Caco-2 (cell line): ENCODE data around the gene CTH. TPM values are rescaled to one million over a fixed set of nuclear protein-coding genes. Genes with fewer than 3 reads are reported as not detected.
"Not testable (repeated sequence)": the region's sequence is repeated elsewhere in the genome, so short reads cannot be mapped to it uniquely, and the experiment has no call there.

Source experiments
- BruUV-seq: library from RNA; stranded (reverse); fragments of 400-500 nt; replicated peaks from 2 replicates; lab custom pipeline; 2021; lab: Mats Ljungman, UMichigan
- CTCF ChIA-PET: fragments of 300-600 bp; sonication (Branson Sonifier 250); formaldehyde crosslinking; loops from one replicate; lab custom pipeline; 2022; ENCODE audit warnings: antibody characterized with exemption; lab: Charles Lee
- POLR2A ChIA-PET: fragments of 300-600 bp; sonication (Branson Sonifier 250); formaldehyde crosslinking; loops from one replicate; lab custom pipeline; 2022; ENCODE audit warnings: antibody characterized with exemption; lab: Charles Lee
- DNase-seq, 2 experiments: peaks; one replicate each; pipeline versions ENCODE4 v3.0.0 to v3.0.0-alpha.2; 2020 to 2022
- H3K27me3 ChIP-seq: replicated peaks from 2 replicates; pipeline ENCODE4 v1.6.0; 2011; ENCODE audit warnings: low read length; ENCODE audit not compliant: control insufficient read depth, insufficient read depth
- H3K36me3 ChIP-seq: 2 replicates; pipeline ENCODE4 v1.5.1; 2011; ENCODE audit warnings: low read length; ENCODE audit not compliant: control insufficient read depth, insufficient read depth
- H3K4me1 ChIP-seq: fragments of 250-450 bp; sonication (Bioruptor Pico); 2 replicates; pipeline ENCODE4 v1.5.1; 2020; ENCODE audit warnings: mild to moderate bottlenecking
- H3K4me3 ChIP-seq: 2 replicates; pipeline ENCODE4 v1.5.1; 2011; ENCODE audit warnings: low read depth, mild to moderate bottlenecking, control low read depth, low read length
- H3K9me3 ChIP-seq: fragments of 250-450 bp; sonication (Bioruptor Pico); 2 replicates; pipeline ENCODE4 v1.5.1; 2020; ENCODE audit warnings: mild to moderate bottlenecking, moderate library complexity
- H3K27ac Mint-ChIP-seq: one replicate; pipeline ENCODE4 v1.8.0; 2022; ENCODE audit warnings: mixed read lengths; ENCODE audit not compliant: unreplicated experiment
- H3K27me3 Mint-ChIP-seq: one replicate; pipeline ENCODE4 v1.8.0; 2022; ENCODE audit warnings: mixed read lengths; ENCODE audit not compliant: insufficient read depth, unreplicated experiment
- H3K36me3 Mint-ChIP-seq: one replicate; pipeline ENCODE4 v1.8.0; 2022; ENCODE audit warnings: mild to moderate bottlenecking, mixed read lengths; ENCODE audit not compliant: insufficient read depth, unreplicated experiment
- H3K4me1 Mint-ChIP-seq: one replicate; pipeline ENCODE4 v1.8.0; 2022; ENCODE audit warnings: low read depth, mixed read lengths; ENCODE audit not compliant: unreplicated experiment
- H3K4me3 Mint-ChIP-seq: one replicate; pipeline ENCODE4 v1.8.0; 2022; ENCODE audit warnings: mild to moderate bottlenecking, moderate library complexity, mixed read lengths; ENCODE audit not compliant: unreplicated experiment
- H3K9me3 Mint-ChIP-seq: one replicate; pipeline ENCODE4 v1.8.0; 2022; ENCODE audit warnings: mixed read lengths; ENCODE audit not compliant: unreplicated experiment
- intact Hi-C: fragments of 100-400 bp; cut with micrococcal nuclease; formaldehyde crosslinking; loops from one replicate; pipeline ENCODE4 v1.10.0; 2022; ENCODE audit not compliant: unreplicated experiment
- total RNA-seq: library from RNA; stranded (reverse); gene quantifications from 2 replicates; pipeline ENCODE4 v1.2.3, GENCODE V29; 2022
- TF ChIP-seq, protein P1 (sequence below), 2 experiments: fragments of 200-600 bp in 1 of 2; IDR thresholded peaks; 1 replicate in 1 of 2; 2 replicates in 1 of 2; pipeline versions ENCODE4 v1.5.1 to v1.8.0; 2011 to 2022; ENCODE audit warnings: antibody characterized with exemption in 1 of 2, control low read depth in 1 of 2, inconsistent platforms in 1 of 2, low read depth in 1 of 2, low read length in 1 of 2, mild to moderate bottlenecking in 1 of 2, moderate library complexity in 1 of 2; ENCODE audit not compliant: insufficient read depth in 1 of 2, severe bottlenecking in 1 of 2, unreplicated experiment in 1 of 2

CTH gene
- total RNA-seq, 1 experiment from 2014 or later, result 14.0 TPM

DNA sequence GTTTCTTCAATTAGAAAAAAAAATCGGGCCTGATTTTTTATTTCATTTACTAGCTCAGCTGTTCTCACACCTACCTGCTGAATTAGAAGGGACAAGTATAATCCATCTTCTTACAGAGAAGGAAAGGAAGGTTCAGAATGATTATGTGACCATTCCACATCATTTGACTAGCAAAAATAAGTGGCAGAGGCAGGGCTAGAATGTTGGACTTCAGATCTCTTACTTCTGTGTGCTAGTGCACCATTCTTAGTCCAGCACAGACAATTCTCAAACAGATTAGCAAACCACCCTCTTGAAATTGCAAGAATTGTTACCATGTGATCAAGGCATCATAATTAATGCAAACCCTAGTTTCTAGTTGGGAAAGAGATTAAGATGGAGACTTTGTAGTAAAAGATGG lies 32.7 kb downstream of the CTH start:
- H3K36me3 Mint-ChIP-seq, result no peaks in the 10 kb centered on the region
- DNase-seq, result no peak
- POLR2A ChIA-PET, result no interaction called here
- no peaks in the 10 kb centered on the region for H3K27me3 ChIP-seq
- H3K36me3 ChIP-seq, result no peaks in the 10 kb centered on the region
- no peaks in the 10 kb centered on the region for H3K9me3 ChIP-seq
- no peaks in the 10 kb centered on the region for H3K4me1 ChIP-seq
- BruUV-seq, result no TSS peak
- TF ChIP-seq, protein P1, sequence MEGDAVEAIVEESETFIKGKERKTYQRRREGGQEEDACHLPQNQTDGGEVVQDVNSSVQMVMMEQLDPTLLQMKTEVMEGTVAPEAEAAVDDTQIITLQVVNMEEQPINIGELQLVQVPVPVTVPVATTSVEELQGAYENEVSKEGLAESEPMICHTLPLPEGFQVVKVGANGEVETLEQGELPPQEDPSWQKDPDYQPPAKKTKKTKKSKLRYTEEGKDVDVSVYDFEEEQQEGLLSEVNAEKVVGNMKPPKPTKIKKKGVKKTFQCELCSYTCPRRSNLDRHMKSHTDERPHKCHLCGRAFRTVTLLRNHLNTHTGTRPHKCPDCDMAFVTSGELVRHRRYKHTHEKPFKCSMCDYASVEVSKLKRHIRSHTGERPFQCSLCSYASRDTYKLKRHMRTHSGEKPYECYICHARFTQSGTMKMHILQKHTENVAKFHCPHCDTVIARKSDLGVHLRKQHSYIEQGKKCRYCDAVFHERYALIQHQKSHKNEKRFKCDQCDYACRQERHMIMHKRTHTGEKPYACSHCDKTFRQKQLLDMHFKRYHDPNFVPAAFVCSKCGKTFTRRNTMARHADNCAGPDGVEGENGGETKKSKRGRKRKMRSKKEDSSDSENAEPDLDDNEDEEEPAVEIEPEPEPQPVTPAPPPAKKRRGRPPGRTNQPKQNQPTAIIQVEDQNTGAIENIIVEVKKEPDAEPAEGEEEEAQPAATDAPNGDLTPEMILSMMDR (IDR thresholded peaks at IDR 0.05; ENCODE audit: insufficient read depth in 1 of 2, low read depth in 1 of 2, low read length in 1 of 2, severe bottlenecking in 1 of 2, unreplicated experiment in 1 of 2), result no peak
- no peak overlapping the region for H3K4me3 ChIP-seq
- H3K27me3 Mint-ChIP-seq, result no peaks in the 10 kb centered on the region
- intact Hi-C loops, result no loop called here
- H3K4me1 Mint-ChIP-seq, result peaks cover 10% of the 10 kb centered on the region
- no peaks in the 10 kb centered on the region for H3K9me3 Mint-ChIP-seq
- H3K27ac Mint-ChIP-seq, result no peak overlapping the region
- H3K4me3 Mint-ChIP-seq, result no peak overlapping the region
- CTCF ChIA-PET, result interaction anchor here (0.6 kb wide), 1 partner anchor 30 kb away, joined by 3 read pairs; no protein-coding TSS in a partner anchor

DNA sequence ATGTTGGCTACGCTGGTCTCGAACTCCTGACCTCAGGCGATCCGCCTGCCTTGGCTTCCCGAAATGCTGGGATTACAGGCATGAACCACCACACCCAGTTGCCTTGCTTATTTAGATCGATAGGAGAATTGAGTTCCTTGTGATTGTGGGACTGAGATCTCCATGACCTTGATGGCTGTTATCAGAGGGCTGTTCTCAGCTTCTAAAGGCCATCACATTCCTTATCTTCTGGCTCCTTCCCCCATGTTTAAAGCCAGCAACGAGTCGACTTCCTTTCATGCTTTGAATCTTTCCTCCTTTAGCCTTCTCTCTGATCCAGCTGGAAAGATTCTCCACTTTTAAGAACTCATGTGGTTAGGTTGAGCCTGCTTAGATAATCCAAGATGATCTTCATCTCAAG lies 38.0 kb downstream of the CTH start:
- Histone ChIP-seq H3K36me3 (no peaks in the 10 kb centered on the region), H3K4me1 (no peaks in the 10 kb centered on the region), H3K27me3 (no peaks in the 10 kb centered on the region), H3K9me3 (no peaks in the 10 kb centered on the region), H3K4me3 (no peak overlapping the region)
- CTCF ChIA-PET, result no interaction called here
- POLR2A ChIA-PET, result no interaction called here
- DNase-seq, result no peak
- no peak overlapping the region for H3K27ac Mint-ChIP-seq
- TF ChIP-seq, protein P1 (IDR thresholded peaks at IDR 0.05; ENCODE audit: insufficient read depth in 1 of 2, low read depth in 1 of 2, low read length in 1 of 2, severe bottlenecking in 1 of 2, unreplicated experiment in 1 of 2), result no peak
- no TSS peak for BruUV-seq
- no peaks in the 10 kb centered on the region for H3K9me3 Mint-ChIP-seq
- no peaks in the 10 kb centered on the region for H3K36me3 Mint-ChIP-seq
- H3K4me3 Mint-ChIP-seq, result no peak overlapping the region
- intact Hi-C loops, result no loop called here
- H3K4me1 Mint-ChIP-seq, result no peaks in the 10 kb centered on the region
- no peaks in the 10 kb centered on the region for H3K27me3 Mint-ChIP-seq

DNA sequence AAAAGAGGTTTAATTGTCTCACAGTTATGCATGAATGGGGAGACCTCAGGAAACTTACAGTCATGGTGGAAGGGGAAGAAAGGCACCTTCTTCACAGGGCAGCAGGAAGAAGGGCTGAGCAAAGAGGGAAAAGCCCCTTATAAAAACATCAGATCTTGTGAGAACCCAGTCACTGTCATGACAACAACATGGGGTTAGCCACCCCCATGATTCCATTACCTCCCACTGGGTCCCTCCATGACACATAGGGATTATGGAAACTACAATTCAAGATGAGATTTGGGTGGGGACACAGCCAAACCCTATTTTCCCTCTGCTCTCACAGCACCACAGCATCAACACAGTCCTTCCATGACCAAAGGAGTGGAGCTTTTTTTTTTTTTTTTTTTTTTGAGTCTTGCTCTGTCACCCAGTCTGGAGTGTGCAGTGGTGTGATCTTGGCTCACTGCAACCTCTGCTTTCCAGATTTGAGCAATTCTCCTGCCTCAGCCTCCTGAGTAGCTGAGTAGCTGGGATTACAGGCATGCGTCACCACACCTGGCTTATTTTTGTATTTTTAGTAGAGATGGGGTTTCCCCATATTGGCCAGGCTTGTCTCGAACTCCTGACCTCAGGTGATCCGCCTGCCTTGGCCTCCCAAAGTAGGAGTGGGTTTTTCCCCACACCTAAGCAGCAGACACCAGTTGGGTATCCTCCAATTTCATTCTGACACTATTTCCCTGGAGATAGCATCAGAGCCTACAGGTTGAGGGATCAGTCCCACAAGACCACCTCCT lies 41.3 kb downstream of the CTH start:
- H3K27me3 Mint-ChIP-seq, POLR2A ChIA-PET, BruUV-seq, H3K4me3 Mint-ChIP-seq, H3K36me3 ChIP-seq, CTCF ChIA-PET, H3K36me3 Mint-ChIP-seq, H3K4me3 ChIP-seq, H3K27ac Mint-ChIP-seq, H3K9me3 Mint-ChIP-seq, H3K9me3 ChIP-seq, H3K27me3 ChIP-seq, DNase-seq, intact Hi-C loops, H3K4me1 Mint-ChIP-seq, H3K4me1 ChIP-seq: not testable (repeated sequence)
